Muscle layer of duodenum (tissue), 2 donors: ENCODE data around the gene CUBN.

Source experiments
- H3K27ac ChIP-seq: one replicate; pipeline ENCODE4 v1.7.0; 2013; ENCODE audit warnings: mild to moderate bottlenecking, low read length
- H3K27me3 ChIP-seq: one replicate; pipeline ENCODE4 v1.7.0; 2013; ENCODE audit warnings: low read depth, mild to moderate bottlenecking, control low read depth, low read length
- H3K36me3 ChIP-seq, 2 donors: one replicate each; pipeline ENCODE4 v1.7.0; 2013; ENCODE audit warnings: low read length in 2 of 2, control low read depth in 1 of 2, mild to moderate bottlenecking in 1 of 2; ENCODE audit not compliant: insufficient read depth in 2 of 2, control insufficient read depth in 1 of 2
- H3K4me1 ChIP-seq, 2 donors: one replicate each; pipeline ENCODE4 v1.7.0; 2013; ENCODE audit warnings: low read length in 2 of 2, mild to moderate bottlenecking in 2 of 2, control low read depth in 1 of 2, moderate library complexity in 1 of 2; ENCODE audit not compliant: insufficient read depth in 2 of 2, control insufficient read depth in 1 of 2
- H3K4me3 ChIP-seq, 2 donors: one replicate each; pipeline ENCODE4 v1.7.0; 2013; ENCODE audit warnings: low read length in 2 of 2, low read depth in 1 of 2, mild to moderate bottlenecking in 1 of 2
- H3K9me3 ChIP-seq, 2 donors: one replicate each; pipeline ENCODE4 v1.7.0; 2013; ENCODE audit warnings: low read length in 2 of 2, control low read depth in 1 of 2, mild to moderate bottlenecking in 1 of 2; ENCODE audit not compliant: control insufficient read depth in 1 of 2
- donor health status: healthy.

The CUBN gene

GRCh38 chr10:17084258-17084657, 45.4 kb downstream of the CUBN start:
- no peaks in the 10 kb centered on the region for H3K9me3 ChIP-seq
- H3K4me3 ChIP-seq = no peak overlapping the region
- H3K27me3 ChIP-seq = no peaks in the 10 kb centered on the region
- no peaks in the 10 kb centered on the region for H3K4me1 ChIP-seq
- H3K36me3 ChIP-seq = no peaks in the 10 kb centered on the region
- H3K27ac ChIP-seq = no peak overlapping the region

GRCh38 chr10:17081431-17081830, 48.2 kb downstream of the CUBN start:
- Histone ChIP-seq H3K4me1 (no peaks in the 10 kb centered on the region), H3K27me3 (no peaks in the 10 kb centered on the region), H3K4me3 (no peak overlapping the region), H3K9me3 (no peaks in the 10 kb centered on the region), H3K27ac (no peak overlapping the region), H3K36me3 (no peaks in the 10 kb centered on the region)

- no peak overlapping the region for H3K4me3 ChIP-seq
- no peaks in the 10 kb centered on the region for H3K36me3 ChIP-seq
- H3K4me1 ChIP-seq = peaks cover 0 to 7% of the 10 kb centered on the region in 2 donors
- H3K9me3 ChIP-seq = no peaks in the 10 kb centered on the region
- no peaks in the 10 kb centered on the region for H3K27me3 ChIP-seq
- no peak overlapping the region for H3K27ac ChIP-seq
These were observed 51.7 kb downstream of the CUBN start for GRCh38 chr10:17077890-17078289.

- Histone ChIP-seq H3K27me3 (no peaks in the 10 kb centered on the region), H3K9me3 (no peaks in the 10 kb centered on the region), H3K27ac (no peak overlapping the region), H3K4me1 (peaks cover 0 to 7% of the 10 kb centered on the region in 2 donors), H3K36me3 (no peaks in the 10 kb centered on the region), H3K4me3 (no peak overlapping the region)
These were observed 52.2 kb downstream of the CUBN start for GRCh38 chr10:17077346-17077781.

- Histone ChIP-seq H3K36me3 (no peaks in the 10 kb centered on the region), H3K9me3 (no peaks in the 10 kb centered on the region), H3K4me1 (peaks cover 0 to 7% of the 10 kb centered on the region in 2 donors), H3K4me3 (no peak overlapping the region), H3K27me3 (no peaks in the 10 kb centered on the region), H3K27ac (no peak overlapping the region)
These were observed 52.8 kb downstream of the CUBN start for GRCh38 chr10:17076626-17077345.

- peaks cover 0 to 7% of the 10 kb centered on the region in 2 donors for H3K4me1 ChIP-seq
- H3K9me3 ChIP-seq = no peaks in the 10 kb centered on the region
- no peaks in the 10 kb centered on the region for H3K36me3 ChIP-seq
- H3K27ac ChIP-seq = peak overlapping the region; percentile 56
- H3K27me3 ChIP-seq = no peaks in the 10 kb centered on the region
- H3K4me3 ChIP-seq = no peak overlapping the region
These were observed 53.9 kb downstream of the CUBN start for GRCh38 chr10:17075533-17076359.

GRCh38 chr10:17074541-17074847, 55.1 kb downstream of the CUBN start:
- Histone ChIP-seq H3K27ac (no peak overlapping the region), H3K36me3 (no peaks in the 10 kb centered on the region), H3K4me1 (peaks cover 0 to 7% of the 10 kb centered on the region in 2 donors), H3K27me3 (no peaks in the 10 kb centered on the region), H3K4me3 (no peak overlapping the region), H3K9me3 (no peaks in the 10 kb centered on the region)

GRCh38 chr10:17073725-17074540, 55.7 kb downstream of the CUBN start:
- H3K9me3 ChIP-seq = no peaks in the 10 kb centered on the region
- no peaks in the 10 kb centered on the region for H3K36me3 ChIP-seq
- peaks cover 0 to 7% of the 10 kb centered on the region in 2 donors for H3K4me1 ChIP-seq
- H3K27me3 ChIP-seq = no peaks in the 10 kb centered on the region
- no peak overlapping the region for H3K27ac ChIP-seq
- H3K4me3 ChIP-seq = no peak overlapping the region

- Histone ChIP-seq H3K4me1 (no peaks in the 10 kb centered on the region), H3K27me3 (no peaks in the 10 kb centered on the region), H3K27ac (no peak overlapping the region), H3K9me3 (no peaks in the 10 kb centered on the region), H3K4me3 (no peak overlapping the region), H3K36me3 (no peaks in the 10 kb centered on the region)
These were observed 60.7 kb downstream of the CUBN start for GRCh38 chr10:17068953-17069352.

- Histone ChIP-seq H3K27ac (no peak overlapping the region), H3K4me1 (no peaks in the 10 kb centered on the region), H3K9me3 (no peaks in the 10 kb centered on the region)
These were observed 62.0 kb downstream of the CUBN start for GRCh38 chr10:17067376-17068264.

More at GRCh38 chr10:17067376-17068264, 62.0 kb downstream of the CUBN start:
- H3K4me3 ChIP-seq = no peak overlapping the region
- H3K27me3 ChIP-seq = no peaks in the 10 kb centered on the region
- no peaks in the 10 kb centered on the region for H3K36me3 ChIP-seq
